ENCODE measurements around the gene HOXB9. TPM values are rescaled to one million over a fixed set of nuclear protein-coding genes. Genes with fewer than 3 reads are reported as not detected.
A peak's percentile ranks its signal among the peaks of the same experiment; 100 is the strongest.

The HOXB9 gene
- total RNA-seq, 6 donors from 2014 or later: 0.20 to 0.30 (median 0.29) TPM; not detected in 3

DNA sequence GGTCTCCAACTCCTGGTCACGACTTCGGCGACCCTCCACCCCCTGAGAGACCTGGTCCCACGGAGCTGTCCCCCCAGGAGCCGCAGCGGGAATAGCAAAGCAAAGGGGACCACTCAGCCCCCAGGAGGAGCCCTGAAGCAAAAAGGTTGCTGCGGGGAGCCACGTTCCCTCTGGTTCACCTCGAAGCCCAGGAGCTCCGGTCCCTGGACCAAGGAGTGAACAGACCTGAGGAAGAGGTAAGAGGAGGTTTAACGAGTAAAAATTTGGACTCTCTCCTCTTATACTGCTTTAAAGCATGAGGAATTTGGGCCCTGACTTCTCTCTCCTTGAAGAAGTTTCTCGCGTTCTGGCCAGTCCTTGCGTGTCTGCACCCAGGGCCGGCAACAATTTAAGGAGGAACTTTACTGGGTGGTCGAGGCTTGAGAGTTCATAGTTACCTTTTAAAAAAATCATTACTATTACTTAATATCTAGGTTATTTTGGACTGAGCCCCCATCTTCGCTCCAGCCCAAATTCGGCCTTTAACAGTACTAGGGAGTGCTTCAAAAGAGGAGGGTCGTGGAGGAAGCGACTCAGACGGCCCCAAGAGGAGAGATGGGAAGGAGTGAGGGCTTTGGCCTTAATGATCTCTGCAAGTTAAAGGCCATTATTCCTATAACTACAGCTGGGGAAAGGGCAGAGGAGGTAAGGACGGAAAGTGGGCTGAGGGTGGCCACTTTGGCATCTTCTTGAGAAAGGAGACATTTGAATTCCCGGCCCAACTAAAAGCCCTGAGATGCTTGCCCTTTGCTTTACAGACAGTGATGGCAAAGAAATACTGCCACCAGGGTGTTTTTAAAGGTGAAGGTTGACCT is 16.9 kb upstream of the HOXB9 start:
- Histone ChIP-seq H3K4me3 (no peak overlapping the region), H3K9me3 (no peaks in the 10 kb centered on the region), H3K27ac (no peak overlapping the region), H3K27me3 (peaks cover 2 to 51% (median 31%) of the 10 kb centered on the region in 4 donors), H3K4me1 (peaks cover 10 to 25% (median 14%) of the 10 kb centered on the region in 4 donors), H3K36me3 (no peaks in the 10 kb centered on the region)
- 34 to 50% methylated on average over 21 to 22 of the region's 23 CpGs for WGBS, 2 donors
- DNase-seq (no peak), ATAC-seq (ENCODE audit: low FRiP score in 2 of 2) (no peak)
- TF ChIP-seq EP300 (IDR thresholded peaks at IDR 0.05) (no peak), POLR2AphosphoS5 (IDR thresholded peaks at IDR 0.05) (no peak)

DNA sequence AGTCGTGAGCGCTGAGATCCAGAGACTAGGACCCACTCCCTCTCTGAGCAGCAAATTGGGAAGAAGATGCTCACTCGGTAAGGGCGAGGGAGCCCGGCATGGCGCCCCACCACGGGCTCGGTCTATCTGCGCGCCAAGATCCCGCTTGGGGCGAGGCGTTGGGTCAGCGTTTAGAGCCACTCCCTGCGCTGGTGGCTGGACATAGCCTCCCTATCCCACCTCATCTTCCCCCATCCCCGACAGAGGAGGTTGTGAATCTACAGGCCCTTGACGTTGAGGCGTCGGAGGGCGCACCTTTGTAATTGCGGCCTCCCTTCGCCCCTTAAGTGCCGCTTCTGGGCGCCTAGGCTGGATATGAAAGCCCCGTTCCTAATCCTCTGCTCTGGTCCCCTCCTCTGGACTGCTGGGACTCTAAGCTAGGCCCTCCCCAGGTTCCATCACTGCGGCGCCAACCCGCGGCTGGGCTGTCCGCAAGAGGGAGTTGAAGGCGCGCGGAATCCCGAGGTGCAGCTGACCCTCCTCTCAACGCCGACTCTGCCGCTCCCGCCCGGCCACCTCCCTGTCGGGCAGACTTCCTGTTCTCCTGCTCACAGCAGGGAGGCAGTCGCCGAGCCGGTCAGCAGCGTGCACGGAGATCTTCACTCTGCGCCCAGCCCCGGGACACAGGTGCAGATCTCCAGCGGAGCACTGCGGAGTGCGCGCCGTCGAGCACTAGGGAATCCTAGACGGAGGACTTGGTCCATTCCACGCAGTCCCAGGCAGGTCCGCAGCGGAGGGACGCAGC is 16.1 kb upstream of the HOXB9 start:
- Histone ChIP-seq H3K27ac (no peak overlapping the region), H3K4me3 (no peak overlapping the region), H3K4me1 (peaks cover 6 to 20% (median 10%) of the 10 kb centered on the region in 4 donors), H3K27me3 (peaks cover 2 to 53% (median 29%) of the 10 kb centered on the region in 4 donors), H3K9me3 (no peaks in the 10 kb centered on the region), H3K36me3 (no peaks in the 10 kb centered on the region)
- TF ChIP-seq, protein P1, sequence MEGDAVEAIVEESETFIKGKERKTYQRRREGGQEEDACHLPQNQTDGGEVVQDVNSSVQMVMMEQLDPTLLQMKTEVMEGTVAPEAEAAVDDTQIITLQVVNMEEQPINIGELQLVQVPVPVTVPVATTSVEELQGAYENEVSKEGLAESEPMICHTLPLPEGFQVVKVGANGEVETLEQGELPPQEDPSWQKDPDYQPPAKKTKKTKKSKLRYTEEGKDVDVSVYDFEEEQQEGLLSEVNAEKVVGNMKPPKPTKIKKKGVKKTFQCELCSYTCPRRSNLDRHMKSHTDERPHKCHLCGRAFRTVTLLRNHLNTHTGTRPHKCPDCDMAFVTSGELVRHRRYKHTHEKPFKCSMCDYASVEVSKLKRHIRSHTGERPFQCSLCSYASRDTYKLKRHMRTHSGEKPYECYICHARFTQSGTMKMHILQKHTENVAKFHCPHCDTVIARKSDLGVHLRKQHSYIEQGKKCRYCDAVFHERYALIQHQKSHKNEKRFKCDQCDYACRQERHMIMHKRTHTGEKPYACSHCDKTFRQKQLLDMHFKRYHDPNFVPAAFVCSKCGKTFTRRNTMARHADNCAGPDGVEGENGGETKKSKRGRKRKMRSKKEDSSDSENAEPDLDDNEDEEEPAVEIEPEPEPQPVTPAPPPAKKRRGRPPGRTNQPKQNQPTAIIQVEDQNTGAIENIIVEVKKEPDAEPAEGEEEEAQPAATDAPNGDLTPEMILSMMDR (IDR thresholded peaks at IDR 0.05): no peak
- TF ChIP-seq POLR2AphosphoS5 (IDR thresholded peaks at IDR 0.05): no peak
- no peak for TF ChIP-seq EP300 (IDR thresholded peaks at IDR 0.05)
- TF ChIP-seq POLR2A (IDR thresholded peaks at IDR 0.05): no peak
- DNase-seq (peak in 1 of 2 donors; percentile 82), ATAC-seq (ENCODE audit: low FRiP score in 2 of 2) (peak in 1 of 2 donors; percentile 44)
- 14 to 16% methylated on average over 14 to 28 of the region's 58 CpGs for WGBS, 2 donors

DNA sequence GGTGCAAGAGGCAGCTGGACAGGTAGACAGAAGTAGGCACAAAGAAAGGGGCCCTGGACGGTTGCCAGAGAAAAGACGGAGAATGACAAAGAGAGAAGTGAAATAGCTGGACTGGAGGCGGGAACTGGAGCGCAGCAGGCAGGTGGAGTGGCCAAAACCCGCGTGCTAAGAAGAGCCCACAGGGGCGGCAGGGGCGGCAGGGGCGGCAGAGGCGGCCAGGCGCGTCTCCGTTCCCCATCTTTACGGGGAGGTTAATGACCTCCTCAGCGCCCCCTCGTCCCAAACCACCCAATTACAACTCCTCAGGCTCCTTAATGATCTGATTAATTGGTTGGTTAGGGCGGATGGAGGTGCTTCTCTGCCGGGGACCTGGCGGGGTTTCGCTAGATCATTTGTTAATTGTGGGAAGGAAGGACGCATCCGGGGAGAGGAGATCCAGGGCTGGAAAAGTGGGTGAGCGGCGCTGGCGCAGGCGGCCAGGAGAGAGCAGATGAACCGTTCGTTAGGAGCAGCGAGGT is 15.4 kb upstream of the HOXB9 start:
- Histone ChIP-seq H3K9me3 (no peaks in the 10 kb centered on the region), H3K4me1 (peaks cover 0 to 15% (median 6%) of the 10 kb centered on the region in 4 donors), H3K27ac (no peak overlapping the region), H3K4me3 (no peak overlapping the region), H3K36me3 (no peaks in the 10 kb centered on the region), H3K27me3 (peaks cover 2 to 56% (median 32%) of the 10 kb centered on the region in 4 donors)
- TF ChIP-seq POLR2AphosphoS5 (IDR thresholded peaks at IDR 0.05) (no peak), EP300 (IDR thresholded peaks at IDR 0.05) (no peak)
- ATAC-seq (ENCODE audit: low FRiP score in 2 of 2) (no peak), DNase-seq (no peak)
- WGBS, 2 donors: 14 to 15% methylated on average over 6 to 29 of the region's 29 CpGs

DNA sequence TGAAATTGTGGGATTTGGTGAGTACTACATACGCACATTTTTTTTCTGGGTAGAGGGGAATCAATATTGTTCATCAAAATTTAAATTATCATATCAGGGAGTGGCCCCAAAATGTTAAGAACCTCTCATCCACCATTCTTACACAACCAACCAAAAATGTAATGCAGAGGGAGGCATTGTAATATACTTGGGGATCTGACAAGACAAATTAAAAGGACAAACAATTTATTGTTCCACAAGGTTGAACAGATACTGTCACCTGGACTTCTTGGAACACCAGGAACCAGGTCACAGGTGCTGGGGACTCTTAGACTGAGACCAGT is 14.7 kb upstream of the HOXB9 start:
- H3K4me3 ChIP-seq: no peak overlapping the region
- peaks cover 0 to 12% (median 2%) of the 10 kb centered on the region in 4 donors for H3K4me1 ChIP-seq
- no peaks in the 10 kb centered on the region for H3K9me3 ChIP-seq
- WGBS, 2 donors: 67 to 73% methylated on average over 1 of the region's 1 CpG
- no peak for ATAC-seq (ENCODE audit: low FRiP score in 2 of 2)
- H3K27me3 ChIP-seq: peaks cover 2 to 56% (median 31%) of the 10 kb centered on the region in 4 donors
- no peak overlapping the region for H3K27ac ChIP-seq
- no peak for DNase-seq
- no peaks in the 10 kb centered on the region for H3K36me3 ChIP-seq
- TF ChIP-seq POLR2A (IDR thresholded peaks at IDR 0.05) (no peak), EP300 (IDR thresholded peaks at IDR 0.05) (no peak), POLR2AphosphoS5 (IDR thresholded peaks at IDR 0.05) (no peak)
- TF ChIP-seq, protein P1 (IDR thresholded peaks at IDR 0.05): no peak

DNA sequence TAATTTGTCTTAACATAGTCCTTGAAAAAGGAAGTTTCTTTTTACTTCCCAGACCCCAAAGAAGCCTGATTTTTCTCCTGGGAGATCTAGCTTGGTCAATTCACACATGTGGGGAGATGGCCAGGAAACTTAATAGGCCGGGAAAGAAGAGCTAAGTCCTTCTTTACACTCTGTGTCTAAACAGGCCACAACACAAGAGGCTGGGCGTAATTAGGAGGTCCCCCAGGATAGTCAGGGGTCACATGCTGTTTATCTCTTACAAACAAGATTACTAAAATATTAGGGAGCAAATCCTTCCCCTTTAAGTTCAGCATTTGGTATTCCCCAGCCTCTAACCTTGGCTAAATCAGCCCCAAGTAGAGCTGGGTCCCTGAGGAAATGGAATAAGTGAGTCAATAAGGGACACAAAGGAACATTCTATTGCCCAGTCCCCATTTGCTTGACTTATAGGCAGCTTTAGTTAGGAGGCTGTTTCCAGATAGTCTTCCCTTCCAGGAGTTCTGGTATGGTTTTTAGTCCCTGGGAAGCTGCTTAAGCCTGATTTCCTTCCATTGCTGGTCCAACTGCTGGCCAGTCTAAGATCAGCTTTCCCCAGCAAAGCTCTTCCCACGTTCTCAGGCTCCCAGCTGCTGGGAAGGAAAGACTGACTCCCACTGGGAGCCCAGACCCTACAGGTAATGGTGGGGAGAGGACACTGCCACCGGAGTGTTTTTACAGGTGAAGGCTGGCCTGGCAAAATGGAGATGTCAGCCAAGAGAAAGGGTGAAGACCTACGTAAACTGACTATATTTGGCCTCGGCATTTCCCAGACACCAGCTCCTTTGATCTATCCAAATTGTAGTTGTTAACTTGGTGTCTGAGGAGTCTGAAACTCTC is 14.1 kb upstream of the HOXB9 start:
- Histone ChIP-seq H3K4me3 (no peak overlapping the region), H3K36me3 (no peaks in the 10 kb centered on the region), H3K4me1 (peaks cover 0 to 12% (median 2%) of the 10 kb centered on the region in 4 donors), H3K27ac (no peak overlapping the region), H3K27me3 (peaks cover 2 to 56% (median 34%) of the 10 kb centered on the region in 4 donors), H3K9me3 (no peaks in the 10 kb centered on the region)
- WGBS, 2 donors: 66 to 67% methylated on average over 5 to 6 of the region's 6 CpGs
- no peak for ATAC-seq (ENCODE audit: low FRiP score in 2 of 2)
- no peak for TF ChIP-seq POLR2AphosphoS5 (IDR thresholded peaks at IDR 0.05)
- no peak for TF ChIP-seq POLR2A (IDR thresholded peaks at IDR 0.05)
- TF ChIP-seq, protein P1 (IDR thresholded peaks at IDR 0.05): no peak
- TF ChIP-seq EP300 (IDR thresholded peaks at IDR 0.05): no peak
- no peak for DNase-seq
